ENCODE data around the gene SIDT2.
"Not testable (repeated sequence)": the region's sequence is repeated elsewhere in the genome, so short reads cannot be mapped to it uniquely, and the experiment has no call there.

Gene SIDT2

DNA sequence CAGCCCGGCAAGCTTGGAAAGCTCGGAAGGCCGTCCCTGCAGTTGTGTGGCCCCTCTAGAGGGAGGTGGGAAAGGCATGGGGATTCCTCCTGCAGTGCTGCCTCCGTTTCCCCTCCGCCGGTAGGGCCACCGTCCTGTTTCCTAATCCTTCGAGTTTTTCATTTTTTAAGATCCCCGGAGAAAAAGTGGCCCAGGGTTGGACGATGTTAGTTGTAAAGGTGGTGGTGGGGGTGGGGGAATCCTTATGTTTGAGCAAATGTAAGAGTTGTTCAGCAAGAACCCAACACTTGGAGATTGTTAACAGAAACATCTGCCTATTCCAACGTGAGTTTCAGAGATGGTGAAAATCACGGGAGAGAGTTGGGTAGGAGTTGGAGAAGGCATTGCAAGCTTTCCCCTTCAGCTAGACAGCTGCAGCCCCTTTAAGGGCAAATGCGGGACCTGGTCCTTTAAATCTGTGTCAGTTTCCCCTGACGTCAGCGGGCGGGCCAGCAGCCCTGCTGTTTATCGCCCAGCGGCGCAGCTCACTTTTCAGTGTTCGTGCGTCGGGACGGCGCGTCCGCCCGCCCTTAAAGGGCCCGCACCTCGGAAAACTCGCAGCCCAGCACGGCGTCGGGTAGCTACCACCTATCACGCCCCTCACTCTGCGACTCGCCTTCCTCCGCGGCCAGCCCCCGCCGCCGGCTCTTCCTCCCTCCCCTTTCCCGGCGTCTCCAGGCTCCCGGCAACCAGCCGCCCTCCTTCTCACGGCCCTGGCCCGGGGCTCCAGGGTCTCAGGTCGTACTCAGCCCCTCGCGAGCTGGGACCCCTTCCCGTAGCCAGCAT is at the start of gene SIDT2:
TSS of gene SIDT2 (plus strand) at position 534 of the 825 bp plus-strand sequence. CDS start 521 bp downstream, outside the sequence.
- DNase-seq (ENCODE audit: low spot score) (peak; percentile 59), FAIRE-seq (peak; percentile 68)

DNA sequence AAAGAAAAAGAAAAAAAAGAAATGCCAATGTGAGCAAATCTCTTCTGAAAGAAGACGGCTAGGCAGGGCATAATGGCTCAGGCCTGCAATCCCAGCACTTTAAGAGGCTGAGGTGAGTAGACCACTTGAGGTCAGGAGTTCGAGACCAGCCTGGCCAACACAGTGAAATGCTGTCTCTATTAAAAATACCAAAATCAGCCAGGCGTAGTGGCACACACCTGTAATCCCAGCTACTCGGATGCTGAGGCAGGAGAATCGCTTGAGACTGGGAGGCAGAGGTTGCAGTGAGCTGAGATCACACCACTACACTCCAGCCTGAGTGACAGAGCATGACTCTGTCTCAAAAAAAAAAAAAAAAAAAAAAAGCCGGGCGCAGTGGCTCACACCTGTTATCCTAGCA is 48.1 kb upstream of the SIDT2 start:
- peak; percentile 13 for DNase-seq (ENCODE audit: low spot score)
- FAIRE-seq = not testable (repeated sequence)

DNA sequence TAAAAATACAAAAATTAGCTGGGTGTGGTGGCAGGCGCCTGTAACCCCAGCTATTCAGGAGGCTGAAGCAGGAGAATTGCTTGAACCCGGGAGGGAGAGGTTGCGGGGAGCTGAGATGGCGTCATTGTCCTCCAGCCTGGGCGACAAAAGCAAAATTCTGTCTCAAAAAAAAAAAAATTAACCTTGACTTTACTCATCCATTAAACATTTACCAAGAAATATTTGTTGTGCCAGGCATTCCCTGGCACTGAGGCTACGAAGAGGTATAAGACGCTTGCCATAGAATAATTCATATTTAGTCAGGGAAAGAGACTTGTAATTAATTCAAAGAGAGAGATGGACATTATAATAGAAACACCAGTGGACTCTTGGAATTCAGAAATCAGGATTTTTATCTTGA is 47.7 kb upstream of the SIDT2 start:
- peak; percentile 96 for FAIRE-seq
- DNase-seq (ENCODE audit: low spot score) = peak; percentile 79

DNA sequence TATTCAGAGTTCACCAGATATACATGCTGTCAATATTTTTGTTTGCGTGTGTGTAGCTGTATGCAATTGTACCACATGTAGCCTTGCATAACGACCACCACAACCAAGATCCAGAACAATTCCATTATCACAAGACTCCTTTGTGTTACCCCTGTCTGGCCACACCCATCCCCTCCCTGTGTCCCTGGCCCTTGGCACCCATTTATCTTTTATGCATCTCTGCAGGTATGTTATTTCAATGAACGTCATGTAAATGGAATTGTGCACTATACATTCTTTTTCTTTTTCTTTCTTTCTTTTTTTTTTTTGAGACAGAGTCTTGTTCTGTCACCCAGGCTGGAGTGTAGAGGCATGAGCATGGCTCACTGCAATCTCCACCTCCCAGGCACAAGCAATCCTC is 44.1 kb upstream of the SIDT2 start:
- no peak for FAIRE-seq

GRCh38 chr11:117134979-117135378 is 43.6 kb upstream of the SIDT2 start:
- FAIRE-seq; DNase-seq (ENCODE audit: low spot score): not testable (repeated sequence)

More for the DNA sequence above, 44.1 kb upstream of the SIDT2 start:
- no peak for DNase-seq (ENCODE audit: low spot score)

DNA sequence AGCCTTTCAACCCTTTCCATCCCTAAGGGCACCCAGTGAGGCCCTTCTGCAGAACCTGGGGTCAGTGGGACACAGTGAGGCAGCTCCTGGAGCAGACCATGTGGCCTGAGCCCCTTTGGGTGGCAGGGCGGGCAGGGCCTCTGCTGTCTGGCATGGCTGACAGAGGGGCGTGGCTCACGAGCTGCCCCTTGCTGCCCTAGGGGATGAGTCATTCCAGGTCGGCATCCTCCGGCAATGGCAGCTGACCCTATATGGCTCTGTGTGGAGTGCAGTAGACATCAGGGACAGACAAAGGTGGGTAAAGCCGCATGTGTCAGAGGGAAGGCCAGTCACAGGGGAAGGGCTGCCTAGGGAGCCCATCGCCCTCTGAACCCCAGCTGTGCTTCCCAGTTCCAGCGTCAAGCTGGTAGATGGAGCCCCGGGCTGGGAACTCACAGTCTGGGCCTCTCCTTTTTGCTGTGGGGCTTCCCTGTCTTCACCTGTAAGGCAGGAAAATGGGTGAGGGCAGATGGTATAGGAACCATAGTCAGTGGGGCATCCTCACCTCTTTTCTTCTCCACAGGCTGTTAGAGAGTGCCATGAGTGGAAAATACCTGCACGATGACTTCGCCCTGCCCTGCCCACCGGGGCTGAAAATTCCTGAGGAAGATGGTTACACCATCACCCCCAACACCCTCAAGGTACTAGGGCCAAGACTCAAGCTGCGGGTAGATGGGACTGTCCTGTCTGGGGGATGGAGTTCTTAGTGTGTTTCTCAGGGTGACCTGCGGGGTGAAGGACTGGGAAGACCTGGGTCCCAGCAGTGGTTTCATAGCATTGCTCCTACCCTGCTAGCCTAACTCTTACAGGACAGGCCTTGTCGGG is 41.1 kb upstream of the SIDT2 start:
- not testable (repeated sequence) for DNase-seq (ENCODE audit: low spot score); FAIRE-seq

DNA sequence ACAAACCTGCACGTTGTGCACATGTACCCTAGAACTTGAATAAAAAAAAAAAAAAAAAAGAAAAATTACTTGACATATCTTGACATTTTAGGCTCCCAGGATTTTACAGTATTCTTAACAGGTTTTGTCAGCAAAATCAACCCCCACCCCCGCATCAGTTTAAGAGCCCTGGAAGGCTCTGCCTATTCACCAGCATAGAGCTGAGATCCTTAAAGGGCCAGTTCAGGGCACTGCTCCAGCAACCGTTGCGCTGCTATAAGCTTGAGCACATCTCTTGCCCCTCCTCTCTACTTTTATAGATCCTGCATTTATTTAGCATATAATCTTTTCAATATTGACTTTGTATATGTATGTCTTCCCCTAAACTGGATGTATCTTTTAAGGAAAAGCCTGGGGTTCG is 35.2 kb upstream of the SIDT2 start:
- FAIRE-seq = no peak

GRCh38 chr11:117143871-117144476 is 34.6 kb upstream of the SIDT2 start, which contains the start of gene PAFAH1B2:
Gene PAFAH1B2 (plus strand): TSS chr11:117144287. CDS start chr11:117152448, 8,161 bp downstream.
- FAIRE-seq (no peak), DNase-seq (ENCODE audit: low spot score) (peak; percentile 79)

More for the DNA sequence above, 35.2 kb upstream of the SIDT2 start:
- DNase-seq (ENCODE audit: low spot score) = no peak

DNA sequence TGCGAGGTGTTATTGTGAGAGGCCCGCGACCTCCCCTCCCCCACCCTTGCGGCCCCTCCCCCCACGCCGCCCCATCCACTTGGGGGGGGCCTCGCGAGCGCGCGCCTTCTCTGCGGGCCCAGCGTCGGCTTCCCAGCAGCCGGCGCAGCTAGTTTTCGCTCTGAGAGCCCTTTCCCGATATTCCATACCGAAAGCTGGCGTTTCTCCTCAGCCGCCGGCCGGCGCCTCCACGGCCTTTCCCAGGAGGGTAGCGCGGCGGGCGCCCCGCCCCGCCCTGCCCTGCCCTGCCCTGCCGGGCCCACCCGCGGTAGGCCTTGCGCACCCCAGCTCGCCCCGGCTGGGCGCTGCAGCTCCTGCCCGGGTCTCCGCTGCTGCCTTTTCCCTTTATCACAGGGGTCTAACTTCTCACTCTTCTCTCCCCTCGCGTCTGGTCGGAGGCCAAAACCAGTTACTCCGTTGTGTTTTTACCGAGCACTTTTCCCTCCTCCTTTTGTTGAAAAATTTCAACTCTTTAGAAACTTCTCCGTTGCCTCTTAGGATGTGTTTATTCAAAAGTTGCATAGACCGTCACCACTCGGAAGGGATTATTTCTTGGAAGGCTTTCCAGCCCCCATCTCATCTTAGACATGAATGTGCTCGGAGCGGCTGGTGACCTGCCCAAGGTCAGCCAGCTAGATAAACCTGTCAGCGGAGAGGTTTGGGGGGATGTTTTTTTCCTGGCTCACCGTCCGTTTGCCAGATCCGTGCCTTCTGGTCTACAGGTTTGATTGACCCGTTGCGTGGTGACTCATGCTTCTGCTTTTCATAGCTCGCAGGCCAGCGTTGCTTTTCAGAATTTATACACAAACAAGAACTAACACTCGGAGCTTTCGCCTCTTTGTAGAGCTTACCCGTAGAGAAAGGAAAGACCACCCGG is 33.8 kb upstream of the SIDT2 start:
- peak; percentile 52 for DNase-seq (ENCODE audit: low spot score)
- no peak for FAIRE-seq

DNA sequence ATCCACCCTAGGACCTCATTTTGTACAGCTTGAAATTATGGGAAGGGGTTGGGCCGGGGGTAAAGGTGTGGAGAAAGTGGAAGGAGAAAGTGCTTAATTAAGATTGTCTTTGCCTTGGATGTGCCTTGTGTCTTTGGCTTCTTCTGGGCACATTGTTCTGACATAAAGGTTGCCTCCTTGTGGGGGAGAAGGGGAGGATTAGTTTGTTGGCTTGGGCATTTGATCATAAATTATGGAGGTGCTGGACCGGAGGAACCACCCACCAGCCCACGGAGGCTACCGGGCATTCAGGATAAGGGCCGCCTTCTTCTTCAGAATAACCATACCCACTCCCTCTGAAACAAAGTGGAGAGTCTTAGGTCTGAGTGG is 33.2 kb upstream of the SIDT2 start:
- DNase-seq (ENCODE audit: low spot score) (peak; percentile 23), FAIRE-seq (no peak)

GRCh38 chr11:117146521-117146920 is 32.0 kb upstream of the SIDT2 start:
- DNase-seq (ENCODE audit: low spot score) (no peak), FAIRE-seq (no peak)

- no peak for DNase-seq (ENCODE audit: low spot score)
- no peak for FAIRE-seq
Measured at GRCh38 chr11:117152066-117152465, 26.5 kb upstream of the SIDT2 start.

DNA sequence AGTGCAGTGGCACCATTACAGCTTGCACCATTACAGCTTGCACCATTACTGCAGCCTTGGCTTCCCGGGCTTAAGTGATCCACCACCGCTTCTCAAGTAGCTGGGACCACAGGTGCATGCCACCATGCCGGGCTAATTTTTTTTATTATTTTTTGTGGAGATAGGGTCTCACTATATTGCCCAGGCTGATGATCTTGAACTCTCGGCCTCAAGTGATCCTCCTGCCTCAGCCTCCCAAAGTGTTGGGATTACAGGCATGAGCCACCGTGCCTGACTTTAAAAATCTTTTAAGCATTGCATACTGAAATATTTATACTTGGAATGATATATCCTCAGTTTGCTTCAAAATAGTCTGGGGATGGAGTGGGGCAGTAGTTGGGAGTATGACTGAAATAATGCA is 24.1 kb upstream of the SIDT2 start:
- DNase-seq (ENCODE audit: low spot score) = no peak
- FAIRE-seq = no peak

GRCh38 chr11:117157507-117157906 is 21.0 kb upstream of the SIDT2 start:
- no peak for DNase-seq (ENCODE audit: low spot score)
- FAIRE-seq = no peak

DNA sequence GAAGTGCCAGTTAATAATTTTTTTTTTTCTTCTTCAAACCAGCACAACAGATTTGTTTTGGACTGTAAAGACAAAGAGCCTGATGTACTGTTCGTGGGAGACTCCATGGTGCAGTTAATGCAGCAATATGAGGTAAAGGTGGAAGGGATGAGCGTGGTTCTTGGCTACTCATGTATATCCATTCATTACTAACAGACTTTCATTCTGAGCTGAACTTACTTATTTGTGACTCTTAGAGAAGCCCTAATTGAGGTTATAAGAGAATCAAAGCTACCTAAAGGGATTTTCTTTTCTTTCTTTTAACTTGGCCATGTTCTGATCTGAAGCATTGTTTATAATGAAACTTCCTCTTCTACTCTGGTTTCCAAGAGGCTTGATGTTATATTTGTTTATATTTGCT is 18.7 kb upstream of the SIDT2 start:
- FAIRE-seq (no peak), DNase-seq (ENCODE audit: low spot score) (no peak)

- DNase-seq (ENCODE audit: low spot score) (no peak), FAIRE-seq (no peak)
Measured at GRCh38 chr11:117160826-117161225, 17.7 kb upstream of the SIDT2 start.

- FAIRE-seq (no peak), DNase-seq (ENCODE audit: low spot score) (no peak)
Measured at GRCh38 chr11:117166491-117166890, 12.1 kb upstream of the SIDT2 start.

DNA sequence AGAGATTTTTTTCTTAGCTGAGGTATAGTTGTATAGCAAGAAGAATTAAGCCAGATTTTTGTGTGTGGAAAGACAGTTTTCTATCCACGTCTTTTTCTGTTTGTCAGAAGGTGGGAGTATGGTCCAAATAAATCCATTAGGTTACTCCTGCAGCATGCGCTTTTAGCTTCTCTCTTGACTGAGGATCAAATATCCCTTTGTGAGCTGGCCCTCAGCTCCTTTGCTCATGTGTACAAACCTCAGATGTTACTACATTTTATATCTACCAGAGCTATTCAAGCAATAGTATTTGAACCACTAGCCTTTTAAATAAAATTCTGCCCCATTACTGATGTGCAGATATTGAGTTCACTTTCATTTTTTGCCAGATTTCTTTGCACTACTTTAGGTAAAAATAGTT is 8.8 kb upstream of the SIDT2 start:
- DNase-seq (ENCODE audit: low spot score) (no peak), FAIRE-seq (no peak)

DNA sequence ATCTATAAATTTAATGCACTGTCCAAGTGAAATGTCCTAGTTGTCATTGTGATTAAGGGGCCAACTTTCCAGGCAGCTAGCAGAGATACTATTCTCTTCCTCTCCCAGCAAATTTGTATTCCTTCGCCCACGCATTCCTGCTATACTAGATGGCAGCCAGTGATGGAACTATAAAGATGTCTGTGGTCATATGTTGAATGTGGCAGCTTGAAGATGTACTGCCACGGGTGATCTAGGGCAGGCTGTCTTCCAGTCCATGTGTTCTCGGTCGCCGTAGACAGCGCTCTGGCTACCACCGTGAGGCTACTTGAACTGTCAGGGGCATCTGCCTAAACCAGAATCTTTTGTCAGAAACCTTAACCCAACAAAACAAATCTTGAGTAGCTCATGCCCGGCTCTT is 8.3 kb upstream of the SIDT2 start:
- no peak for DNase-seq (ENCODE audit: low spot score)

GRCh38 chr11:117171007-117171403 is 7.5 kb upstream of the SIDT2 start:
- no peak for DNase-seq (ENCODE audit: low spot score)
- no peak for FAIRE-seq

More for the DNA sequence above, 8.3 kb upstream of the SIDT2 start:
- FAIRE-seq = no peak
